Stimulated activated effector memory CD8-positive, alpha-beta T cell treated with anti-CD3 and anti-CD28 coated beads, Interleukin-12 subunit alpha, Interleukin-12 subunit beta, amount 100 ng/mL, for 72 hours (primary cell): ENCODE results near the gene HLCS.
"Not testable (repeated sequence)": the region's sequence is repeated elsewhere in the genome, so short reads cannot be mapped to it uniquely, and the experiment has no call there.

ENCODE experiments used
- ATAC-seq: fragments of 150-1000 bp; cut with Tn5 transposase; 2 replicates; pipeline ENCODE4 v1.10.0; 2021
- DNase-seq, 2 donors: peaks; one replicate each; pipeline ENCODE4 v3.0.0; 2021 to 2022; ENCODE audit warnings: low spot score in 2 of 2
- H3K27ac Mint-ChIP-seq: one replicate; pipeline ENCODE4 v1.8.0; 2022; ENCODE audit warnings: mild to moderate bottlenecking, mixed read lengths
- H3K36me3 Mint-ChIP-seq: one replicate; pipeline ENCODE4 v1.8.0; 2022; ENCODE audit warnings: mild to moderate bottlenecking, mixed read lengths
- H3K4me1 Mint-ChIP-seq: one replicate; pipeline ENCODE4 v1.8.0; 2022; ENCODE audit warnings: mixed read lengths
- H3K4me3 Mint-ChIP-seq: one replicate; pipeline ENCODE4 v1.8.0; 2022; ENCODE audit warnings: mild to moderate bottlenecking, mixed read lengths
- H3K9me3 Mint-ChIP-seq: one replicate; pipeline ENCODE4 v1.8.0; 2022; ENCODE audit warnings: mixed read lengths

HLCS gene

DNA sequence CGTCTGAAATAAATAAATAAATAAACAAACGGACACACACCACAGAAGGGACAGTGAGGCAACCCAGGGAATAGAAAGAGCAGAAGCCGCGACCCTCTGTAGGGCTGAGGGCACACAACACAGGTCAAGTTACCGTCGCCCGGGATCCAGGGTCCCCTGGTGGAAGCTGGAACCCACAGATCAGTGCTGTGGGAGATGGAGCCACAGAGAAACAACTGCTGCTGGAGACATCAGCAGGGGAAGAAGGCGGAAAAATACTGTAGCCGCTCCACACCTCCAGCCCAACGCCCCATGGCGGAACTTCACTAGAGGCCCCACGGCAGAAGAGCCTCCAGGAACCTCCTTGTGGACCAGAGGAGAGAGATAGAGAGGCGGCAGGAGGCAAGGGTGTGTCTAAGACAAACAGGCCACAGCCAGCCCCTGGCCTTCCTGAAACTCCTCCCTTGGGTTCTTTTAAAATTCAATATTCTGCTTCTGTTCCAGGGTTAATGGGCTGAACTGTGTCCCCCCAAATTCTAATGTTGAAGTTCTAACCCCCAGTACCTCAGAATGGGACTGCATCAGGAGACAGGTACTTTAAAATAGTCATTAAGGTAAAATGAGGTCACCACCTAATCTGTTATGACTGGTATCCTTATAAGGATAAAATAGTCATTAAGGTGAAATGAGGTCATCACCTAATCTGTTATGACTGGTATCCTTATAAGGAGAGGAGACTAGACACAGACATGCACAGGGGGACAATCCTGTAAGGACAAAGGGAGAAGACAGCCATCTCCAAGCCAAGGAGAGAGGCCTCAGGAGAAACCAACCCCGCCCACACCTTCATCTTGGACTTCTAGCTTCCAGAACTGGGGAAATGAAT, 7.7 kb upstream of the HLCS start:
- Mint-ChIP-seq H3K36me3 (no peaks in the 10 kb centered on the region), H3K27ac (no peak overlapping the region), H3K4me3 (no peak overlapping the region), H3K4me1 (peaks cover 22% of the 10 kb centered on the region), H3K9me3 (no peaks in the 10 kb centered on the region)
- DNase-seq (no peak), ATAC-seq (peak; percentile 87)

DNA sequence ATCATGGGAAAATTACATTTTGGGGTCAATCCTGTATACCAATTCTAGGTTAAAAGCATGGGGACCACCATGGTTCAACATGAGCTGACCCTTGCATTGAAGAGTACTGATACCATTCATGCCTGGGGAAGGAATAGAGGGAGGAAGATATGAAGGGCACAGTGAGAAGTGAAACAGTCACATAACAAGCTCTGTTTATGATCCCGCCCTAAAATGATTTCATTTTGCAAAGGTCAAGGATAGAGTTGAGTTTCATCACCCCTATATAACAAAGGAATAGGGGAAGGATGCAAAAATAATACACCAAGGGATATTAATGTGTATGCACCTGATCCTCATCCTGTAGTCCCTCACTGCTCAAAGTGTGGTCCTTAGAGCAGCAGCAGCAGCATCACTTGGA, 2.5 kb upstream of the HLCS start:
- H3K4me3 Mint-ChIP-seq = no peak overlapping the region
- no peaks in the 10 kb centered on the region for H3K36me3 Mint-ChIP-seq
- ATAC-seq (no peak), DNase-seq (no peak)
- H3K4me1 Mint-ChIP-seq = peaks cover 12% of the 10 kb centered on the region
- H3K9me3 Mint-ChIP-seq = no peaks in the 10 kb centered on the region
- no peak overlapping the region for H3K27ac Mint-ChIP-seq

DNA sequence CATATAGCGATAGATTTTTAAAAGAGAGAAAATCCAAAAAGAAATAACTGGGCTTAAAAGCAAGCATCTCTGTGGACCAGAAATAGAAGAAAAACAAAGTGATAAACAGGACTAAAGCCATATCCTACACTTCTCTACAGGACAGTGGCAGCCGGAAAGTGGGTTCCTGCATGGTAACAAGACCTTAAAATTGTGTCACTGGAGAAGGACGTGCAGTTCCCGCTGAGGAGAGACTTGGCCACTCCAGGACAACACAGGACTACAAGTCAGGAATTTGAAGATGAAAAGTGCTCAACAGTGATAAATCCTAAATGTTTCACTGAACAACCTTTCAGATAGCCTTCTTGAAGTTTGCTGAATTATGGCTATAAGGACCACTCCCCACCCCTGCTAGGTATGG, 1.9 kb upstream of the HLCS start:
- Mint-ChIP-seq H3K9me3 (no peaks in the 10 kb centered on the region), H3K36me3 (no peaks in the 10 kb centered on the region), H3K4me3 (no peak overlapping the region), H3K27ac (no peak overlapping the region), H3K4me1 (peaks cover 12% of the 10 kb centered on the region)
- no peak for ATAC-seq
- DNase-seq = no peak

DNA sequence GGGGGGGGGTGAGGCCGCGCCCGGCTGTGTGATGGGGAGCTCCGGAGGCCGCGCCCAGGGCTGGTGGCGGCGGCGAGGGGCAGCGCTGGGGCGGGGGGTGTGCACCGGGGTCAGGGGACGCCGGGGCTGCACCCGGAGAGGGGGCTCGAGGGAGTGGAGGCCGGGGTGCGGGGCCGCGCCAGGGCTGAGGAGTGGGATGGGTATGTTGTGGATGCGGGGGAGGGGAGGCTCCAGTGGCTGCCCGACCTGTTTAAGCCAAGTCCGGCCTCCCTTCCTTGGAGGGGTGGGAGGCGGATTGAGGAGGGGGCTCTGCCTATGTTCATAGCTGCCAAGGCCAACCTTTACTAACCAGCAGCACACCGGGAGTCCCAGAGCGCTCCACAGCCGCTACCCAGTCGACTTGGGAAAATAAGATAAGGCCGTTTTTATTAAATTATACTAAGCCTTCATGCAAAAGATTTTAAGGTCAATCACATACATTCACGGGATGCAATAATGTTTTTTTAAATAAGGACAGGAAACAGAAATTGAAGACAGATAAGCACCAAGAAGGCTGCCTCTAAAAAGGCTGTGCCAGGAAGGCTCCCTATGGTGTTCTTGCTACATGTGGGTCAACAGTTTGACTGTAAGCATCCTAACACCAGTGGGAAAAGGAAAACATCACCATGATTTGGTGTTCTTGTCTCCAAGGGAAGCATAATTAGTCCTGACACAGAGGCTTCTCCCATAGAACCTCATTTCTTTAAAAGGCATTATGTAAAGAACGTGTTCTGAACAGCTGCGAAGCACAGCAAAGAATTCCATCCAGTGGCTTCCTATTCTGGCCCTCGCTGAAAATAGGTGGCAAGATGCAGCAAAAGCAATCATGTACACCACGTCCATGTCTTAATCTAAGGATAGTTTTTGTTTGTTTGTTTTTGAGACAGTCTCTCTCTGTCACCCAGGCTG, 626 bp upstream of the HLCS start:
- H3K9me3 Mint-ChIP-seq = no peaks in the 10 kb centered on the region
- H3K4me3 Mint-ChIP-seq = peak overlapping the region; percentile 70
- H3K4me1 Mint-ChIP-seq = peaks cover 12% of the 10 kb centered on the region
- H3K36me3 Mint-ChIP-seq = peaks cover 2% of the 10 kb centered on the region
- ATAC-seq (no peak), DNase-seq (no peak)
- H3K27ac Mint-ChIP-seq = peak overlapping the region; percentile 56

DNA sequence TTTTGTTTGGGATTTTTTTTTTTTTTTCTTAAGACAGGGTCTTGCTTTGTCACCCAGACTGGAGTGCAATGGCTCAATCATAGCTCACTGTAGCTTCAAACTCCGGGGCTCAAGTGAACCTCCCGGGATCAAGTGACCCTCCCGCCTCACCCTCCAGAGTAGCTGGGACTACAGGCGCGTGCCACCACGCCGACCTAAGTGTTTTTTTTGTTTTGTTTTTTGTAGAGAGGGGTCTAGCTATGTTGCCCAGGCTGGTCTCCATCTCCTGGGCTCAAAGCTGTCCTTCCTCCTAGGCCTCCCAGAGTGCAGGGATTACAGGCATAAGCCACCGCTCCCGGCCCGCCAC, 776 bp downstream of the HLCS start:
- Mint-ChIP-seq H3K36me3 (peaks cover 15% of the 10 kb centered on the region), H3K27ac (peak overlapping the region; percentile 91), H3K4me1 (peaks cover 12% of the 10 kb centered on the region), H3K9me3 (no peaks in the 10 kb centered on the region), H3K4me3 (peak overlapping the region; percentile 70)
- ATAC-seq = no peak
- no peak for DNase-seq

DNA sequence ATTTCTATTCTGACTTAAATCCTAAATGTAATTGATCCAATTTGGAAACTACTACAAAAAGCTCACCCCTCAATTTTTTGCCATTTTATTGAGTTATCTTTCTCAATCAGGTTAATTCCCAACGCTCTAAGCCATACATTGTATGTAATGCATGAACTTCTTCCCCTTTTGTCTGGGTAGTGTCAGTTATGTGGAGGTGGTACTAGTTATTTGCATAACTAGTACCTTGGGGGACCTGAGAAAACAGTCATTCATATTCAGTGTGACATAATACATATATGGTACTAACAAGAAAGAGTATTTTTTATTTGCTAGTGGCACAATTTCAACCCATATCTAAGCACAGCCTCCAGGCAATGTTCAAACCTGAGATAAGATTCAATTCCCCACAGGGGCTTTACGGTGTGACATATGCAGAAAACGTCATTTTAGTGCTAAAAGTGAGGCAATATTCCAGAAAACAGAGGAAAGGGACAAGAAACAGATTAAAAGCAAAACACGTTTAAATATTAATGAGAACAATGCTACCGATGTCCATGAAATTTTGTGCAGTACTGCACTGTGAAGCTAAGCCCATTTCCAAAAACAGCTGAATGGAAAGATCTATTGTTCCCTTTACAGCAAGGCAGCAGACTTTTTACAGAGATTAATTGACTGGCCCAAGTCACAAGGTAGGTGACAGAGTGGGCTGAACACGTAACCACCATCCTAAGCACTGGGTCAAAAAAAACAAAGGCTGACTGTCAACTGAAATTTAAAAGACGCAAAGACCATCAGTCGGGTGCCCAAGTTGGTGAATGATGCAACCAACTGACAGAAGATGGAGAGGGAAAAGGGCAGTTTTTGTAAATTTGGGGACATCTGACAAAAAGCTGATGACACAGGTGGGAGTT, 1.4 kb downstream of the HLCS start:
- DNase-seq = no peak
- no peak for ATAC-seq
- peaks cover 12% of the 10 kb centered on the region for H3K4me1 Mint-ChIP-seq
- H3K36me3 Mint-ChIP-seq = peaks cover 17% of the 10 kb centered on the region
- peak overlapping the region; percentile 91 for H3K27ac Mint-ChIP-seq
- peak overlapping the region; percentile 70 for H3K4me3 Mint-ChIP-seq
- H3K9me3 Mint-ChIP-seq = no peaks in the 10 kb centered on the region

DNA sequence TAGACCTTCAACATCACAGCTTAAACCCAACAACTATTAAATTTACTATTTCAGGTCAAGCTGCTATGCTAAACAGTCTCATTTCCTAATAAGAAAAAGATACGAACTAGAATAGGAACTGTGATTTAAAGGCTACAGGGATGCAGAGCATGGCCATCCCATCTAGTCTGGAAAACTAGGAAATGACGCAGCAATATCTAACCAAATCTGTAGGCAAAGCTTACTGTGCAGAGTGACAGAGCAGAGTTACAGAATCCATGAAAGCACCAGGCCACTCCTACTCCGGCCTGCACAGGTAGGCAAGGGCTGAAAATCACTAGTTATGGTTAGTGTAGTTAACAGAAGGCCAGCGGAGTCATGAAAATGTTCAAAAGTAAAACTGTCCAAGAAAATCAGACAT, 2.1 kb downstream of the HLCS start:
- no peak for DNase-seq
- no peak for ATAC-seq
- no peak overlapping the region for H3K4me3 Mint-ChIP-seq
- H3K27ac Mint-ChIP-seq = no peak overlapping the region
- peaks cover 12% of the 10 kb centered on the region for H3K4me1 Mint-ChIP-seq
- no peaks in the 10 kb centered on the region for H3K9me3 Mint-ChIP-seq
- H3K36me3 Mint-ChIP-seq = peaks cover 17% of the 10 kb centered on the region

DNA sequence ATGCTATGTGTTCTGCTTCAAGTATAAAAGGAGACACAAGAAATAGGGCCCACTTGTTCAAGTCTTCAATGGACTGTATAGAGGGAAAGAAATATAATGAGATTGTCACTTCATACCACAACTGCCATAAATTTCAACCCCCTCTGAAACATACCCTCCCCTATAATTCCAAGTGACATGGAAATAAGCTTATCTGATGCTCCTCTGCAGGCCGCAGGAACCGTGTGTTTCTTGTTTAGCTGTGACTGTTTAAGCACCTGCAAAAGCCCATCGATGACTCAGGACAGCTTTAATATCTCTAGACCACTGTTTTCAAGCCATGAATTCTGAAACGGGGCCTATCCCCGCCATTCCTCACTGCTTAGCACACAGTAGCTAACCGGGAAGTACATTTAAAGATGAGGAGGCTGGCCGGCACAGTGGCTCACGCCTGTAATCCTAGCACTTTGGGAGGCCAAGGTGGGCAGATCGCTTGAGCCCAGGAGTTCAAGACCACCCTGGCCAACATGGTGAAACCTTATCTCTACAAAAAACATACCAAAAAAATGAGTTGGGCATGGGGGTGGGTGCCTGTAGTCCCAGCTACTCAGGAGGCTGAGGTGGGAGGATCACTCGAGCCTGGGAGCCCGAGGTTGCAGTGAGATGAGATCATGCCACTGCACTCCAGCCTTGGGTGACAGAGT, 4.2 kb downstream of the HLCS start:
- no peak for DNase-seq
- Mint-ChIP-seq H3K4me1 (peaks cover 12% of the 10 kb centered on the region), H3K27ac (no peak overlapping the region), H3K4me3 (no peak overlapping the region), H3K36me3 (peaks cover 23% of the 10 kb centered on the region), H3K9me3 (no peaks in the 10 kb centered on the region)
- no peak for ATAC-seq

DNA sequence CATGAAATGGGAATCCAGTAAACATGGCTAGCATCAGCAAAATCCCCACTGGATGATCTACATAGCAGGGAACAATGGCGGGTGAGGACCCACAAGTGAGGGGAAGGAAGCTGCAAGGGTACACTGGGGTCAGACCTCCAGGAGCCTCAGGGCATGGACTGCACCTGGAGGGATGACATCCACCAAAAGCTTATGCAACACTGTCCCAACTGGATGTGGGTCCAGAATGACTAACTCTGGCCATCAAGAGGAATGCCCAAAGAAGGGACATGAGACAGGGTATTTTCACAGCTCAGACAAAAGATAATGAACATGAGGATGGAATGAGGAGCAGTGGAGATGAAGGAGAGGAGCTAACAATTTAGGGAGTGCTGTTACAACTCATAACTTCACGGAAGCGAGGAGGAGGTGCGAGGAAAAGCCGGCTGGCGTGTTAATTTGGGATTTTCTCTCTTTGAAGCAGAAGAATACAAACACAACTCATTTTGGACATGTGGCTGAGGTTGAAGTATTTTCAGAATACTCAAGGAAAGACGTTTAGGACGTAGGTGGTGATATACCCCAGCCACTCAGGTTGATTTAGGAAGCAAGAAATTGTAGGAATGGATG, 5.7 kb downstream of the HLCS start:
- Mint-ChIP-seq H3K9me3 (no peaks in the 10 kb centered on the region), H3K27ac (peak overlapping the region; percentile 24), H3K4me3 (no peak overlapping the region), H3K4me1 (peaks cover 12% of the 10 kb centered on the region), H3K36me3 (peaks cover 36% of the 10 kb centered on the region)
- DNase-seq = no peak
- ATAC-seq = no peak

DNA sequence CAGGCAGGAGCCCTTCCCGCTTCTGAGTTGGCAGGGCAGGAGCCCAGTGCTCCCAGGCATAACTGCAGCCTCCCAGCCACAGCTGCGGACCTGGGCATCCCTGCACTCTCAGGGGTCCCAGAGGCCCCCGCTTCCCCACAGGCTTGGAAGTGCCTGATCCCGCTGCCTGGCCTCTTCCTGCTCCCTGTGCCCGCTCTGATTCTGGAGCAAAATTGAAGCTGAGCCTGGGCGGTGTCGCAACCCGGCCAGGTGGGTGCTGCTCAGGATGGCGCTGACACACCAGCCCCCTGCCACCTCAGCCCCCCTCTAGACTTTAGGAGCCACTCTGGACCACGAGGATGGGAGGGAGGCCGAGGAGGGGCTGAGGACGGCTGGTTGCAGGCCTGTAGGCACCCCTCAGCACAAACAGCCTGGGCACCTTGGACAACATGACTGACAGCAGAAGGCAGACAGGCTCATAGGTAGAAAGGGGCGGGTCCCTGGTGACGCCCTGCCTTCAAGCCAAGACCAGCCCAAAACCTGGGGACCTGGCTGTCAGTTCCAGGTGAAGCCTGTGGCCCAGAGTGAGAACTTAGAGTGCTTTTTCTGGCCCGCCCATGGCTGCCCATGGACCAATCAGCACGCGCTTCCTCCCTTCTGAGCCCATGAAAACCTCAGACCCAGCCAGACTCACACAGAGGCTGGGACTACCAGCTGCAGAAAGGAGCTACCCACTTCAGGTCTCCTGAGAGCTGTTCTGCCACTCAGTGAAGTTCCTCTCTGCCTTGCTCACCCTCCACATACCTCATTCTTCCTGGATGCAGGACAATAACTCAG, 7.2 kb downstream of the HLCS start:
- no peaks in the 10 kb centered on the region for H3K4me1 Mint-ChIP-seq
- ATAC-seq (no peak), DNase-seq (no peak)
- peaks cover 37% of the 10 kb centered on the region for H3K36me3 Mint-ChIP-seq
- no peak overlapping the region for H3K27ac Mint-ChIP-seq
- H3K4me3 Mint-ChIP-seq = no peak overlapping the region
- H3K9me3 Mint-ChIP-seq = no peaks in the 10 kb centered on the region

DNA sequence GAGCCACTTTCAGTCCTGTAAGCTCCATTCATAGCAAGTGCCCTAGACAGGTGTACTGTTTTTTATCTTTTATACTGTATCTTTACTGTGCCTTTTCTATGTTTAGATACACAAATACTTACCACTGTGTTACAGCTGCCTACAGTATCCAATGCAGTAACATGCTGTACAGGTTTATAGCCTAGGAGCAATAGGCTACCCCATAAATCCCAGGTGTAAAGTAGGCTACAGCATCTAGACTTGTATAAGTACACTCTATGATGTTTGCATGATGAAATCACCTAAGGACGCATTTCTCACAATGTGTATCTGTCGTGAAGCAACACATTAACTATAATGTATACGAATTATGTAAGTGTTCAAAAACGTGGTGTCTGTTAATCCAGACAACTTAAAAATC, 10.7 kb downstream of the HLCS start:
- no peak overlapping the region for H3K4me3 Mint-ChIP-seq
- peak overlapping the region; percentile 64 for H3K27ac Mint-ChIP-seq
- H3K9me3 Mint-ChIP-seq = no peaks in the 10 kb centered on the region
- no peaks in the 10 kb centered on the region for H3K4me1 Mint-ChIP-seq
- DNase-seq (no peak), ATAC-seq (no peak)
- peaks cover 23% of the 10 kb centered on the region for H3K36me3 Mint-ChIP-seq

DNA sequence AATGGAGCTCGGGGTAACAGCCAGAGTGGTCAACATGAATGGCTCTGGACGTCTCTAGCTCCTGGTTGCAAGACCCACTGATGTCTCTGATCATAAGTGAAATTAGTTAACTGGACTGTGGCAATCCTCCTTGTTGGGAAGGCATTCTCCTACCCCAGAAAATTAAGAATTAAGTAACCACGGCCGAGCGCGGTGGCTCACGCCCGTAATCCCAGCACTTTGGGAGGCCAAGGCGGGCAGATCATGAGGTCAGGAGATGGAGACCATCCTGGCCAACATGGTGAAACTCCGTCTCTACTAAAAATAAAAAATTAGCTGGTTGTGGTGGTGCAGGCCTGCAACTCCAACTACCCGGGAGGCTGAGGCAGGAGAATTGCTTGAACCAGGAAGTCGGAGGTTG, 14.1 kb downstream of the HLCS start:
- not testable (repeated sequence) for H3K27ac Mint-ChIP-seq, ATAC-seq, H3K4me1 Mint-ChIP-seq, H3K4me3 Mint-ChIP-seq, DNase-seq, H3K9me3 Mint-ChIP-seq
- peaks cover 27% of the 10 kb centered on the region for H3K36me3 Mint-ChIP-seq

DNA sequence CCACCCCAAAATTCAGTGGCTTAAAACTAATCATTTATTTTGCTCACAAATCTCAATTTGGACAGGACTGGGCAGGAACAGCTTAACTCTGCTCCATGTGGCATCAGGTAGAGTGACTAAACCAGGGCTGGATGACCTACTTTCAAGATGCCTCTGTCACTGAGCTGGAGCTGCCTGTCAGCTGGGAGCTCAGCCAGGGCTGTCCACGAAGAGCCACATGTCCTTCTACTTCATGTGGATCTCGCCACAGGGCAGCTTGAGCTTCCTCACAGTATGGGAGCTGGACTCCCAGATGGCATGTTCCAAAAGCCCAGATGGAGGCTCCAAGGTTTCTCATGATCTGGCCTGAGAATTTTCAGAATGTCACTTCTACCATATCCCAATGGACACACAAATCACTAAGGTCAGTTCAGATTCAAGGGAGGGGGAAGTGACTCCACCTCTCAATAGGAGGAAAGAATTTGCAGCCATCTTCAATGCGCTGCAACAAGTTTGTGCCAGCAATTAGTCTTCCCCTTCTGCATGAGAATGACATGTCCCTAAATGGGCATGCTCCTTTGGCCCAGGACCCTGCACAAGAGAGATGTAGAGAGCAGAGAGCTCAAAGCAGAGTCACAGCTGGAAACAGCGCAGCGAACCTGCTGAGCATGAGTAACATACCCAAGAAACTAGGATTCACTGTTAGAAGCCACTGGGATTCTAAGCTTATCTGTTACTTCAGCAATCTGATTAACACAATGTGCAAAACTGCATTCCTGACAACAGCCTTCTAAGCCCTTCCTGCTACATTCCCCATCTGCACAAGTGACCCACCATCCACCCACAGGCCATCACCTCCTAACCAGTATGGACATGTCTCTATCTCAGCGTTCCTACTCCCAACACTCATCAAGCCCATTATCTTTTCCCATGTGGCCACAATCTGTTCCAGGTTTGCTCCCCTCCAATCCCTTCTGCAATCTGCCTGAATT, 17.0 kb downstream of the HLCS start:
- Mint-ChIP-seq H3K27ac (no peak overlapping the region), H3K36me3 (peaks cover 19% of the 10 kb centered on the region), H3K4me3 (no peak overlapping the region), H3K9me3 (no peaks in the 10 kb centered on the region), H3K4me1 (no peaks in the 10 kb centered on the region)
- ATAC-seq (no peak), DNase-seq (no peak)
